ENCODE results near the gene P2RY6. TPM values are rescaled to one million over a fixed set of nuclear protein-coding genes. Genes with fewer than 3 reads are reported as not detected.

Gene P2RY6
- total RNA-seq, 1 experiment from 2014 or later = 34.7 TPM

- POLR2A ChIA-PET (ENCODE audit: unreplicated experiment) = interaction anchor here (0.9 kb wide), 1 partner anchor 234 kb away, joined by 5 read pairs; no protein-coding TSS in a partner anchor
- CTCF ChIA-PET = interaction anchor here (0.6 to 1.7 kb wide), 12 partner anchors 12 to 514 kb away, joined by 3 to 10 read pairs (median 4); no protein-coding TSS in a partner anchor
- no TSS peak for BruUV-seq (replicated peaks)
- H3K4me1 ChIP-seq (replicated peaks; ENCODE audit: insufficient read depth) = peaks cover 48% of the 10 kb centered on the region
- no peak overlapping the region for H3K4me2 ChIP-seq
- peaks cover 5% of the 10 kb centered on the region; the same call in 1 of the 2 replicates for H3F3A ChIP-seq (ENCODE audit: insufficient read depth, low read depth)
- TF ChIP-seq EZH2 (IDR thresholded peaks at IDR 0.05; ENCODE audit: low read depth) = no peak
- peak; percentile 89 for TF ChIP-seq CTCF (conservative IDR thresholded peaks at IDR 0.05)
- H3K4me3 ChIP-seq = no peak overlapping the region
- intact Hi-C loops (cut with micrococcal nuclease; ENCODE audit: unreplicated experiment) = loop anchor here (1.0 to 5.0 kb wide), 2 partner anchors 19 to 315 kb away; partner anchors contain the start of gene P2RY2
- H3K9me2 ChIP-seq (ENCODE audit: insufficient read depth) = no peaks in the 10 kb centered on the region; the same call in 1 of the 2 replicates
- DNase-seq = peak; percentile 65 to 66
- H3K36me3 ChIP-seq (ENCODE audit: low read depth) = no peaks in the 10 kb centered on the region
- no peak overlapping the region for H3K27ac ChIP-seq
- no peaks in the 10 kb centered on the region for H3K9me3 ChIP-seq (ENCODE audit: insufficient read depth, low read depth)
- no peaks in the 10 kb centered on the region for H3K79me2 ChIP-seq (ENCODE audit: low read depth)
- no peaks in the 10 kb centered on the region for H4K20me1 ChIP-seq (ENCODE audit: insufficient read depth)
- H2AFZ ChIP-seq = no peak overlapping the region
- H3K27me3 ChIP-seq (ENCODE audit: insufficient read depth, low read depth) = no peaks in the 10 kb centered on the region
These were observed 35.3 kb upstream of the P2RY6 start for GRCh38 chr11:73236854-73237253.

GRCh38 chr11:73237471-73238290 lies 34.5 kb upstream of the P2RY6 start:
- peaks cover 54% of the 10 kb centered on the region for H3K4me1 ChIP-seq (replicated peaks; ENCODE audit: insufficient read depth)
- CTCF ChIA-PET = interaction anchor here (0.6 to 1.7 kb wide), 10 partner anchors 13 to 515 kb away, joined by 3 to 10 read pairs (median 4); no protein-coding TSS in a partner anchor
- H2AFZ ChIP-seq = no peak overlapping the region
- no peak for DNase-seq
- H3K4me2 ChIP-seq = no peak overlapping the region
- H3K27me3 ChIP-seq (ENCODE audit: insufficient read depth, low read depth) = no peaks in the 10 kb centered on the region
- POLR2A ChIA-PET (ENCODE audit: unreplicated experiment) = interaction anchor here (0.6 to 0.9 kb wide), 2 partner anchors 45 to 233 kb away, joined by 3 to 5 read pairs; no protein-coding TSS in a partner anchor
- BruUV-seq (replicated peaks) = no TSS peak
- peaks cover 5% of the 10 kb centered on the region; the same call in 1 of the 2 replicates for H3F3A ChIP-seq (ENCODE audit: insufficient read depth, low read depth)
- no peak overlapping the region for H3K4me3 ChIP-seq
- no peak for TF ChIP-seq EZH2 (IDR thresholded peaks at IDR 0.05; ENCODE audit: low read depth)
- intact Hi-C loops (cut with micrococcal nuclease; ENCODE audit: unreplicated experiment) = loop anchor here (1.0 to 5.0 kb wide), 2 partner anchors 19 to 315 kb away; partner anchors contain the start of gene P2RY2
- H3K36me3 ChIP-seq (ENCODE audit: low read depth) = no peaks in the 10 kb centered on the region
- no peaks in the 10 kb centered on the region for H4K20me1 ChIP-seq (ENCODE audit: insufficient read depth)
- no peaks in the 10 kb centered on the region for H3K9me3 ChIP-seq (ENCODE audit: insufficient read depth, low read depth)
- 0 out of 2 replicates have a peak overlapping the region, but pooled peaks have one; percentile 4 for H3K27ac ChIP-seq
- H3K79me2 ChIP-seq (ENCODE audit: low read depth) = no peaks in the 10 kb centered on the region
- H3K9me2 ChIP-seq (ENCODE audit: insufficient read depth) = no peaks in the 10 kb centered on the region; the same call in 1 of the 2 replicates

- Histone ChIP-seq H3K27me3 (ENCODE audit: insufficient read depth, low read depth) (no peaks in the 10 kb centered on the region), H3K4me1 (replicated peaks; ENCODE audit: insufficient read depth) (peaks cover 54% of the 10 kb centered on the region), H3K27ac (no peak overlapping the region), H2AFZ (no peak overlapping the region), H3F3A (ENCODE audit: insufficient read depth, low read depth) (peaks cover 10% of the 10 kb centered on the region; the same call in 1 of the 2 replicates), H3K4me3 (no peak overlapping the region), H3K9me3 (ENCODE audit: insufficient read depth, low read depth) (no peaks in the 10 kb centered on the region), H3K9me2 (ENCODE audit: insufficient read depth) (no peaks in the 10 kb centered on the region; the same call in 1 of the 2 replicates), H4K20me1 (ENCODE audit: insufficient read depth) (no peaks in the 10 kb centered on the region), H3K36me3 (ENCODE audit: low read depth) (no peaks in the 10 kb centered on the region), H3K4me2 (no peak overlapping the region), H3K79me2 (ENCODE audit: low read depth) (no peaks in the 10 kb centered on the region)
- ChIA-PET POLR2A (ENCODE audit: unreplicated experiment) (interaction anchor here (0.6 kb wide), 1 partner anchor 517 kb away, joined by 13 read pairs; no protein-coding TSS in a partner anchor), CTCF (interaction anchor here (0.6 to 2.2 kb wide), 2 partner anchors 50 to 345 kb away, joined by 3 to 6 read pairs; no protein-coding TSS in a partner anchor)
- BruUV-seq (replicated peaks) = no TSS peak
- TF ChIP-seq EZH2 (IDR thresholded peaks at IDR 0.05; ENCODE audit: low read depth) (no peak), CTCF (conservative IDR thresholded peaks at IDR 0.05) (no peak)
- intact Hi-C loops (cut with micrococcal nuclease; ENCODE audit: unreplicated experiment) = loop anchor here (5.0 kb wide), 1 partner anchor 317 kb away; no protein-coding TSS in a partner anchor
- DNase-seq = no peak
These were observed 33.0 kb upstream of the P2RY6 start for GRCh38 chr11:73239111-73239521.
